HL-60/S4 treated with retinoic acid at 250 ng/mL for 4 days and 3 days (cell line): ENCODE measurements around the gene ATIC.

Experiments used
- in situ Hi-C: fragments of 300-500 bp; cut with MboI; formaldehyde crosslinking; loops from 2 replicates; pipeline ENCODE4 v1.7.0; 2022; ENCODE audit warnings: low sequenced_read_pairs

ATIC gene

DNA sequence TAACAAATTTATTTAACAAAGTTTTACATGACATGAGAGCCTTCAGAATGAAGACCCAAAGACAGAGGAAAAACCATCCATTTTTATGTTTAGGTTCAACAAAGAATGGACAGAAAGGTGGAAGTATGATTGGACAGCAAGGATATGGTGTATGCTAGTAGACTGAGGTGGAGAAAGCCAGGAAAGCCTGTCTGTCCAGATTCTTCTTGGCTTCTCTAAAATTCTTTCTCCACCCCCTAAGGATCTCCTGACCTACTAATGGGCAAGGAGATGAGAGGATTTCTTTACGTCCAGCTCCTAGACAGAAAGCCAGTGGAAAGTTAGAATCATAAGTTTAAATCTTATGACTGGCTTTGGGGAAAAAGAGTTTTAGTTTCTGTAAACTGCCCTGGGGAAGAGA lies 3.0 kb downstream of the ATIC start:
- in situ Hi-C loops: no loop called here

DNA sequence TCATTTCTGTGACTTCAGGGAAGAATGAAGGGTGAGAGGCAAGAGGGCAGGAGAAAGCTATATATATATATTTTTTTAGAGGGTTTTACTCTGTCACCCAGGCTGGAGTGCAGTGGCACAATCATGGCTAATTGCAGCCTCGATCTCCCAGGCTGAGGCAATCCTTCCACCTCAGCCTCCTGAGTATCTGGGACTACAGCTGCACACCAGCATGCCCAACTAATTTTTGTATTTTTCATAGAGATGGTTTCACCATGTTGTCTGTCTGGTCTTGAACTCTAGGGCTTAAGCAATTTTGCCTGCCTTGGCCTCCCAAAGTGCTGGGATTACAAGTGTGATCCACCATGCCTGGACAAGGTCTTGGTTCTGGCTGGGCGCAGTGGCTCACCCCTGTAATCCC lies 3.4 kb downstream of the ATIC start:
- in situ Hi-C loops: no loop called here

DNA sequence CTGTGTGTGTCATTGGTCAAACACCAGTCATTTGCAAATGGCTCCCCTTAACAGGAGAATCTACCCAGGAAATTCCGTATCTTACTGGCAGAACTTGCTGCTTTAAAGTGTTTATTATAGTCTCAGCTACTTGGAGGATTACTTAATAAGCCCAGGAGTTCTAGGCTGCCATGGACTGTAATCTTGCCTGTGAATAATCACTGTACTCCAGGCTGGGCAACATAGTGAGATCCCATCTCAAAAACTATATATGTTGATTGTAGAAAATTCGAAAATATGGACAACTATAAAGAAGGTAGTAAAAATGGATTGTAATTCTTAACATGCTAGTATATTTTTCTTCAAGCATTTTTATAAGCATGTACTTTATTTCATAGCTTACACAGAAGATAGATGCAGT lies 4.5 kb downstream of the ATIC start:
- in situ Hi-C loops: no loop called here

DNA sequence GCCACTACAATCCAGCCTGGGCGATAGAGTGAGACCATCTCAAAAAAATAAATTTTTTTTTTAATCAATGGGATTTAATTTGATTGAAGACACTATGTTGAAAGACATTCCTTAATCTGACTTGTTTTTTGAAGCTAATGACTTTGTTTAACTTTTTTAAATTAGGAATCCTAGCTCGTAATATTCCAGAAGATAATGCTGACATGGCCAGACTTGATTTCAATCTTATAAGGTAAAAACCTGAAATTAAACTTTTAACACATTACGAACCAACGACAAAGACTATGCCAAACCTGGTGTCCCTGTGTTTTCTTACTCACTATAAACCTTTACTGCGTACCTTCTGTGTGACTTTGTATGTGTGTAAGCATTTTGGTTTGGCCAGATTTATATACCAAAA lies 7.6 kb downstream of the ATIC start:
- in situ Hi-C loops: no loop called here

DNA sequence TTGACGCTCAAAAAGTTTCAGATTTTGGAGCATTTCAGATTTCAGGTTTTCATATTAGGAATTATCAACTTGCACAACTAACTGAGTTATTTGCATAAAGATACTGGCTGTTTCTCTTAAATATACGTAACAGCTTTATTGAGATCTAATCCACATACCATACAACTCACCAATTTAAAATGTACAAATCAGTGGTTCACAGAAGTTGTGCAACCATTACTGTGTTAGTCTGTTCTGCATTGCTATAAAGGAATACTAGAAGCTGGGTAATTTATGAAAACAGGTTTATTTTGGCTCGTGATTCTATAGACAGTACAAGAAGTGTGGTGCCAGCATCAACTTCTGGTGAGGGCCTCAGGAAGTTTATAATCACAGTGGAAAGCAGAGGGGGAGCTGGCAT lies 8.2 kb downstream of the ATIC start:
- in situ Hi-C loops: no loop called here

DNA sequence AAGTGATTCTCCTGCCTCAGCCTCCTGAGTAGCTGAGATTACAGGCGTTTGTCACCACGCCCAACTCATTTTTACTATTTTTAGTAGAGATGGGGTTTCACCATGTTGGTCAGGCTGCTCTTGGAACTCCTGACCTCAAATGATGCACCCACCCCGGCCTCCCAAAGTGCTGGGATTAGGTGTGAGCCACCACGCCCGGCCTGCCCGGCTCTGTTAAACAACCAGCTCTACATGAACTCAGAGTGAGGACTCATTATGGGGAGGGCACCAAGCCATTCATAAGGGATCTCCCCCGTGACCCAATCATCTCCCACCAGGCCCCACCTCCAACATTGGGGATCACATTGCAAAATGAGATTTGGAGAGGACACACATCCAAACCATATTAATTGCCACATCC lies 8.8 kb downstream of the ATIC start:
- in situ Hi-C loops: no loop called here

DNA sequence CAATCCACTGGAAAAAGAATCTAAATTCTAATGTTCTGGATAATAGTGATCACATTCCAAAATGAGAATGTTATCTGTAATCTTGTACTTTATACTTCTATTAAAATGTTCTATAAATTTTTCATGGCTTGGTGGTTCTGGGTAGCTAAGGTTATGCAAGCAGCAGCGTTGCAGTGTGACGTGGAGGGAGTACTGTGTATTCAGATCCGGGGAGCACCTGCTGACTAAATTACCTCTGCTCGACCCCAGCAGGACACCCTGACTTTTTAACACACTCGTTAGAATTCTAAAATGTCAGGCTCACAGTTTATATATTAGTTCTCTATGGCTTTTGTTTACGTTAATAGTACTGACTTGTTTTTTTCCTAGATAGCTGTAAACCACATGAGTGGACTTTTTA lies 13.0 kb downstream of the ATIC start:
- in situ Hi-C loops: no loop called here

DNA sequence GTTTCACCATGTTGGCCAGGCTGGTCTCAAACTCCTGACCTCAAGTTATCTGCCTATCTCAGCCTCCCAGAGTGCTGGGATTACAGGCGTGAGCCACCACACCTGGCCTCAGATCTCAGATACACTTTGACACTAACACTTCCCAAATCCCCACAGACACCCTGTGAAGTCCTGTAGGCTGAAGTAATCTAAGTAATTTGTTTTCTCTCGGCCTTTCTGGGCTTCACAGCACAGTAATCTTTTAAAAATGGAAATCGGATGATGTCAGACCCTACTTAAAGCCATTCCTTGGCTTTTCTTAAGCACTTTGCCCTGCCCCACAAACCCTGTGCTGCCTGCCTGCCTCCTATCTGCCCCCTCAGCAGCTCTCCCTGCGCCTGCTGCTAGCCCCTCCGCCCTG lies 16.2 kb downstream of the ATIC start:
- in situ Hi-C loops: no loop called here

DNA sequence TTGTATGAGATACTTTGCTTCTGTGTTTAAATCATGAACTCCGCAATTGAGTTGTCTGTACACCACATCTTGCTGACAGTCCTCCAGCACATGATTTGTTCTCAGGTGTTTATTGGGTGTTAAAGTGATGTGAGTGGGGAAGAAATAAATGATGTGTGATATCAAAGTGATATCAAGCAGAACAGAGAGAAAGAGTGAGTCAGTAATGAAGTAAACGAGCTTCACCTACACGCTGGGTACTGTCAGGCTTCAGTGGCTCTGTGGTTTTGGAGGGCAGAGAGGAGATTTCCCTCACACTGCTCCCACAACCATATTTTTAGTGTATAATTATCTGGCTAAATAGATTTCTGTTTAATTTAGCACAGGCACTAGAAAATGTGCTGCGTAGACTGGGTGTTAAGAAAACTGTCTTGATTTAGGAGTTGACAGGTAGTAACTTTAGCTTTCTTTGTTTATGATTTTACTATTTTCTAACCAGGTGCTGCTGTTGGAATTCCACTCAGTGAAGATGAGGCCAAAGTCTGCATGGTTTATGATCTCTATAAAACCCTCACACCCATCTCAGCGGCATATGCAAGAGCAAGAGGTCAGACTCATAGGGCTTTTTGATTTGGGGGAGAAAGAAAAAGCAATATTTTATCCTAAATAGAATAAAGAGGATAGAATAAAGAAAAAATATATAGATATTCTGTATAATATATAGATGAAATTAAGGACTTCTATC lies 21.2 kb downstream of the ATIC start:
- in situ Hi-C loops: no loop called here

DNA sequence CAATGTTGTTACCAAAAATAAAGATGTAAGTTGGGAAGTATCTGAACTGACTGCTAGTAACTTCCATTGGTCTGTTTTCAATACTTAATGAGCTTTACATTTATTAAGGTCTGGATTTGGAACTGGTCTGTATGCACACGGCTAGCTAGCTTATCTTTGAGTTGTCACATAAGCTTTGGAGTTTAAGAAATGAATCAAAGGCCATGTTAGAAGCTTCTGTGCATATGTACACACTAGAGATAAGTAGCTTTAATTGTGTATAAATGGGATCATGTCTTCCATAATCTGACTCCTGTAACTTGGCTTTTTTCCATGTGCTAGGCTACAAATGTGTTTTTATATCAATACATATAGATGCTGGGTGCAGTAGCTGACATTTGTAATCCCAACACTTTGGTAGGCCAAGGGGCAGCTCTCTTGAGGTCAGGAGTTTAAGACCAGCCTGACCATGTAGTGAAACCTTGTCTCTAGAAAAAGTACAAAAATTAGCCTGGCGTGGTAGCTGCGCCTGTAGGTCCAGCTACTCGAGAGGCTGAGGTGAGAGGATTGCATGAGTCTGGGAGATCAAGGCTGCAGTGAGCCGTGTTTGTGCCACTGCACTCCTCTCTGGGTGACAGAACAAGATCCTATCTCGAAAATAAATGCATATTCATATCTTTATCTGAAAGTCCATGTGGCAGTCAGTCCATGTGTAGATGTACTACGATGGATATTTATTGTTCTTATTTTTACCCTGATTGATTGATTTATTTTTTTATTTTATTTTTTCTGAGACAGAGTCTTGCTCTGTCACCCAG lies 27.2 kb downstream of the ATIC start:
- in situ Hi-C loops: no loop called here

DNA sequence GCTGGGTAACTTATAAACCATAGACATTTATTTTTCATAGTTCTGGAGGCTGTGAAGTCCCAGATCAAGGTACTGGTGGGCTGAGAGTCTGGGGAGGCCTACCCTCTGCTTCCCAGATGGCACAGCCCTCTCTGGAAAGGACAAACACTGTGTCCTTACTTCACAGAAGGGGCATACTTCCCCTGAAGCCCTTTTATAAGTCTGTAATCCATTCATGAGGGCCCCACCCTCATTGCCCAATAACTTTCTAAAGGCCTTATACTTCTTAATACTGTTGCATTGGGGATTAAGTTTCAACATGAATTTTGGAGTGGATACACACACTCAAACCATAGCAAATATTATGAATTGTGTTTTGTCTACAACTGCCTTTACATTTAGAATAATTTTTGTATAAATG lies 36.0 kb downstream of the ATIC start:
- in situ Hi-C loops: no loop called here

DNA sequence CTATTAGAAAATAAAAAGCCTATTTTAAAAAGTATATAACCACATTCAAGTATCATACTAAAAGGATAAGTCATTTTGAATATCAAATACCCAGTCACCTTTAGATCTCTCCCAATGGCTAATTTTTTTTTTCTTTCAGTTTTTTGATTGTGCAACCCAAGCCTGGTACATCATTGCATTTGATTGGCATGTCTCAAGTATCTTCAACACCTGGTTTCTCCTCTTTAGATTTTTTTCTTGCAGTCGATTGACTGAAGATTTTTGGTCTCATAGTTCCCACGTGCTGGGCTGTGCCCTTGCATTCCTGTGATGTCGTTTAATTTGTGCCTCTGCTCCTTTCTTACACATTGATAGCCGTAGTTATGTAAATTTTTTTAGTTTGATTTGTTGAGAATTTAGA lies 40.7 kb downstream of the ATIC start:
- in situ Hi-C loops: no loop called here

DNA sequence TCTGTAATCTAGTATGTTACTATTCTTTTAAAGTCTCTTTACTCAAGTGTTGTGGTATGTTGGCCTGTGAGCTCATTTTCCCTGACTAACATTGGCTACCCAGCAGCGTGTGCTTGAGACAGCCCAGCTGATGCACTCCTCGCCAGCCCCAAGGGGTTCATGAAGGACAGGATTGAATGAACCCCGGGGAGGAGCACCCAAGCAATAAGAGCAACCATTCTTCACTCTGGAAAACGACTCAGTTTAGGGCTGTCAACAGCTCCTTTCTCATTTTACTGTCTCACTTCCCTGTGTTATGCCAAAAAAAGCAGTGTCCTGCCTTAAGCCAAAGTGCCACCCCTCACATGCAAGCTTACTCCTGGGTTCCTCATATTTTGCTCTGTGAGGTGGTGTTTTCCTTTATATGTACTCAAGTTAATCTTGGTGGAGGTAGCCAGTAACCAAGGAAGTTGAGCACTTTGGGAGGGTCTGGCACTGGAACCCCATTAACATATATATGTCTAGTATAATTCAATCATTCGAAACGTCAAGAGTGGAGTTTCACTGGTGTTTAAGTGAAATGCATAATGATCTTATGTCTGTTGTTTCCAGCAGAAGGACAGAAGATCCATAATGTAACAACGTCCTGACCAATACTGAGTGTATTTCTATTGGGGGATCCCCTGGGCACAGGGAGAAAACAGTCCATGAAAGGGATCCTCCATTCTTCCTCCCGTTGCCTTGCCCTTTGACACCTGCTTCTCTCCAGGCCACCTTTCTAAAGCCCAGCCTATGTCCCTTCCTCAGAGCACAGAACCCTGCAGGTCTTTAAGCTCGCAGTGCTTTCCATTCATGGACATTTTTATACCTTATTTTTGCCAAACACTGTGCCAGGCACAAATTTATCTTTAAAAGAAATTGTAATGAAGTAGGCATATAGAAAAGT lies 43.2 kb downstream of the ATIC start:
- in situ Hi-C loops: no loop called here

DNA sequence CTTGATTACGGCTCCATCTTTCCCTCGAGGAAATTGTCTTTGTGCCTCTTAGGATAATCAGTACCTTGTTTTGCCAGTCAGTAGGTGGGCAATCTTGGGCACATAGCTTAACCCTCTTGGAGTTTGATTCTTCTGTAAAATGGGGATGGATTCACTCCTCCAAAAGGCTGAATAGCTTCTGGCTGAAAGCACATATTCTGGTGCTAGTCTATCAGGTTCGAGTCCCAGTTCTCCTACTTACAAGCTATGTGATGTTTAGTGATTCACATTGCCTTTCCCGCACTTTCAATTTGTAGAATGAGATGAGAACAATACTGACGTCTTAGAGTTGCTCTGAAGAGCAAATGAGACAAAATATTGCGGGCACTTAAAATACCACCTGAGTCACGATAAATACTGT lies 43.9 kb downstream of the ATIC start:
- in situ Hi-C loops: no loop called here

DNA sequence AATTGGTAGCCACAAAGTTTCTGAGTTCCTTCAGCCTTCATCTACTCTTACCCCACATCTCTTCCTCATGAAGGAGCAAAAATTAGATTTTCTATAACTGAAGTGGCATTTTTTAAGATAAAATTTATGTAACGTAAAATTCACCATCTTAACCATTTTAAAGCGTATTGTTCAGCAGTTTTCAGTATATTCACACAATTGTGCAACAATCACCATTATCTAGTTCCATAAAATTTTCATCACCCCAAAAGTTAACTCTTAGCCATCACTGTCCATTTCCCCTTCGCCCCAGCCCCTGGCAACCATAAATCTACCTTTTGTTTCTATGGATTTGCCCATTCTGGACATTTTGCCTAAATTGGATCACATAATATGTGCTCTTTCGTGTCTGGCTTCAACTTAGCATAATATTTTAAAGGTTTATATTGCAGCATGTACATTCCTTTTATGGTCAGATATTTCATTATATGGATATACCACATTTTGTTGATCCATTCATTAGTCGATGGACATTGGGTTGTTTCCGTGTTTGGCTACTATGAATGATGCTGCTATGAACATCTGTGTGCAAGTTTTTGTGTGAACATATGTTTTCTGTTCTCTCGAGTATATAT lies 44.6 kb downstream of the ATIC start:
- in situ Hi-C loops: no loop called here

DNA sequence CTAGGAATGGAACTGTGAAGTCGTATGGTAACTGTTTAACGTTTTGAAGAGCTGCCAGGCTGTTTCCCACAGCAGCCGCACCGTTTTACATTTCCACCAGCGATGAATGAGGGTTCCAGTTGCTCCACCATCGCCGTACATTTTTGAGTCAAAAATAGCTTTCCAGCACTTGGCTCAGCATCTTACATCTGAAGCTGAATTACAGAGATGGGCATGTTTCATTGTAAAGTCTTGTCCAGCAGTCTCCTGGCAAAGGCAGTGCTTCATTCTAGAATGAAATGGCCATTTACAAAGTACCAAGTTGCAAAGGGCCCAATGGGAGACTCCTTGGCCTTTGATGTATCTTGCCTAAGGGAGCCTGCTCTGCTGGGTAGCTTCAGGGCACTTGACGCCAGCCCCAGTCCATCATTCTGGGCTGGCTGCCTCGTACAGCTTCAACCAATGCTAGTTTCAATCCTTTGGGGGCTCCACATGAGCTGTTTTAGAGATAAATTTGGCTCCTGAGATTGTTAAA lies 45.1 kb downstream of the ATIC start:
- in situ Hi-C loops: no loop called here

DNA sequence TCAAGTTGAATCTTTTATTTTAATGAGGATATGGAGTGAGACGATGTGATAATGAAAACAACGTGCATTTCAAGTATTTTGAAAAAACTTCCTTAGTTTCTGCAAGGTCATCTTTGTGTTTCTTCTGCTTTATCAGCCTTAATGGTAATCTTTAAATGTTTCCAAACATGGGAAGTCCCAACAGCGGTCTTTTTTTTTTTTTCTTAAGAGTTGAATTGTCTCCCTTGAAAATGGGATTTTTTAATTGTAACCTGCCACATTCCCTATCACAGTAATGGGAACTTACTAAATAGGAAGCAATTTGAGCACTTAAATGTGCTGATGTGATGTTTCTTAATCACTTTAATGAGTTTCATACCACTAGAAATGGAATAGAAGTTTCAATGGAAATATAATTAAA lies 45.8 kb downstream of the ATIC start:
- in situ Hi-C loops: no loop called here

DNA sequence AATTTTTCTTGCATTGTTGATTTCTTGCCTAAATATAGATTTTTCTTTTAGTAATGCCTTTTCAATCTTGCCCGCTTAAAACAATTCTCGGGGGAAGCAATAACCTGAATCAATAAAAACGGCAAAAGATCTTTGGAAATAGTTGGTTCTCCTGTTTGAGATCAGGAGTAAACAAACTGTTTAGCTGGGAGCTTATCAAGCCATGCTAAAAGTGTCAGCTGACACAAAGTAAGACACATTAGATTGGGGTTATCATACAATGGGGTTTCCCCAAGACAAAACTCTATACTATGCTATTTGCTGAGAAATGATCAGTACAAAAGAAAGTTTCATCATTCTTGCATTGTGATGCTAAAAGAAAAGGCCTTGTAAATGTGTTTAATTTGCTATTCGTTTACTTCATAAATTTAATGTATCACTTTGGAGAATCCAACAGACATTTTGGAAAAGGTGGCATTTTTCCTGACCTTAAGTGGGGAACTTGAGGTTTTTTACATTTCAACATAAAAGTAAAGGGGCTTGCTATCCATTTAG lies 46.5 kb downstream of the ATIC start:
- in situ Hi-C loops: no loop called here

DNA sequence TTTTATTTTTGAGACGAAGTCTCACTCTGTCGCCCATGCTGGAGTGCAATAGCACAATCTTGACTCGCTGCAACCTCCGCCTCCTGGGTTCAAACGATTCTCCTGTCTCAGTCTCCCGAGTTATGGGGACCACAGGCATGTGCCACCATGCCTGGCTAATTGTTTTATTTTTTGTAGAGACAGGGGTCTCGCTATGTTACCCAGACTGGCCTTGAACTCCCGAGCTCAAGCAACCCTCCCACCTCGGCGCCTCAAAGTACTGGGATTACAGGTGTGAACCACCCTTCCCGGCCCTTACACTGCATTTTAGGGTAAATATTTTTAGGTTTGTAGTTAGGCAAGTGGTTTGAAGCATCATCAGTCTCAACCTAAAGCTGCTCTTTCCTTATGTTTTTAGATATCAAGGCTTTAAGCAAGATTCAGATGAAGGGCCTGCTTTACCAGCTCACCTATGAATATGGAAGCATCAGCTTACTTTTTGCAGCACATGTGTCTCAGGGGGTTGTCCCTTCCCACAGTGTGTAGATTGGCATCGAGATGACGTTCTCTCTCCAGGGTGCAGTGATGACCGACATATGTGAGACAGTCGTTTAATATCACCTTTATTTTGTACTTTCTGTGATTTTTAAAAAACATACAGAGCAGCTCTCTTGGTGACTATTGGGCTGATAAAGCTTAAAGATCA lies 47.2 kb downstream of the ATIC start:
- in situ Hi-C loops: no loop called here

DNA sequence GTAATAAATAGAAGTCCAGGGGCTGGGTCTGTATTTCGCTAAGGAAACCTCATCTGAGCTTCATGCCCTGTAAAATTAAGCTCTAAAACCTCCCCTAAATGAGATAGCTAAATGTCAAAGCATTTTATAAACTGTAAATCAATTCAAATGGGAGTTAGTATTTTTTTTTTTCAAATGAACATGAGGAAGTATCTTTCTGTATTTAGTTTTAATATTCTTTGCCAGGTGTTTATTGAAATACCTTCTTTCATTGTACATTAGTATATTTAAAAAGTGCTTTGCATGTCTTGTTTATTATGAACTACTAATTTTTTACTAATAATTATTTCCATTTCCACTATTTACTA lies 47.7 kb downstream of the ATIC start:
- in situ Hi-C loops: no loop called here
